Fibroblast of lung (primary cell): ENCODE measurements around the gene DCXR. TPM values are rescaled to one million over a fixed set of nuclear protein-coding genes. Genes with fewer than 3 reads are reported as not detected.

Experiments used
- DNase-seq, 2 donors: peaks; one replicate each; pipeline versions ENCODE4 v3.0.0 to v3.0.0-alpha.2; 2010; ENCODE audit warnings: low read depth in 2 of 2
- H2AFZ ChIP-seq: 2 replicates; pipeline ENCODE4 v1.5.1; 2012; ENCODE audit warnings: low read length, control low read depth, inconsistent platforms
- H3K27ac ChIP-seq: 2 replicates; pipeline ENCODE4 v1.5.1; 2011; ENCODE audit warnings: low read length, control low read depth; ENCODE audit not compliant: insufficient read depth
- H3K27me3 ChIP-seq: 2 replicates; pipeline ENCODE4 v1.5.1; 2011; ENCODE audit warnings: mild to moderate bottlenecking, low read length; ENCODE audit not compliant: control insufficient read depth, insufficient read depth
- H3K36me3 ChIP-seq: 2 replicates; pipeline ENCODE4 v1.5.1; 2011; ENCODE audit warnings: low read length; ENCODE audit not compliant: control insufficient read depth, insufficient read depth
- H3K4me1 ChIP-seq: 2 replicates; pipeline ENCODE4 v1.5.1; 2011; ENCODE audit warnings: low read length; ENCODE audit not compliant: control insufficient read depth, insufficient read depth; ENCODE audit errors: extremely low read depth
- H3K4me2 ChIP-seq: 2 replicates; pipeline ENCODE4 v1.5.1; 2011; ENCODE audit warnings: low read length, control low read depth; ENCODE audit not compliant: insufficient read depth; ENCODE audit errors: extremely low read depth
- H3K4me3 ChIP-seq, 4 experiments: fragments of 200-600 bp in 1 of 4; sonication (generic) in 1 of 4; replicated peaks in 1 of 4; 2 replicates each; pipeline ENCODE4 v1.5.1; 2011 to 2016; ENCODE audit warnings: low read length in 4 of 4, low read depth in 3 of 4, mild to moderate bottlenecking in 3 of 4, control low read depth in 2 of 4, inconsistent platforms in 1 of 4, mixed read lengths in 1 of 4; ENCODE audit not compliant: insufficient read depth in 1 of 4; ENCODE audit errors: control extremely low read depth in 1 of 4
- H3K79me2 ChIP-seq: 2 replicates; pipeline ENCODE4 v1.5.1; 2012; ENCODE audit warnings: mild to moderate bottlenecking, low read length, inconsistent platforms; ENCODE audit not compliant: control insufficient read depth, insufficient read depth
- H3K9ac ChIP-seq: 2 replicates; pipeline ENCODE4 v1.5.1; 2011; ENCODE audit warnings: mild to moderate bottlenecking, low read length, control low read depth; ENCODE audit not compliant: insufficient read depth
- H3K9me3 ChIP-seq: 2 replicates; pipeline ENCODE4 v1.5.1; 2012; ENCODE audit warnings: low read depth, low read length; ENCODE audit not compliant: control insufficient read depth, insufficient read depth
- H4K20me1 ChIP-seq: 2 replicates; pipeline ENCODE4 v1.5.1; 2011; ENCODE audit warnings: low read length; ENCODE audit not compliant: control insufficient read depth, insufficient read depth; ENCODE audit errors: extremely low read depth
- CTCF ChIP-seq, 2 donors: IDR thresholded peaks in 1 of 2; conservative IDR thresholded peaks in 1 of 2; 1 replicate in 1 of 2; 2 replicates in 1 of 2; pipeline ENCODE4 v1.5.1; 2011 to 2012; ENCODE audit warnings: low read length in 2 of 2, control low read depth in 1 of 2, inconsistent platforms in 1 of 2, low read depth in 1 of 2, mild to moderate bottlenecking in 1 of 2
- EZH2 ChIP-seq: IDR thresholded peaks from 2 replicates; pipeline ENCODE4 v1.5.1; 2012; ENCODE audit warnings: low read length, control low read depth, mild to moderate bottlenecking; ENCODE audit errors: missing control alignments
- polyA plus RNA-seq, 2 donors: library from polyadenylated mRNA; depleted of rRNA in 1 of 2; stranded (reverse) in 1 of 2; unstranded in 1 of 2; fragments of >200 nt; gene quantifications; 2 replicates each; pipeline ENCODE4 v1.2.1, GENCODE V29; 2011 to 2012; ENCODE audit warnings: missing spikeins in 1 of 2
- total RNA-seq: library from RNA; depleted of rRNA; stranded (reverse); fragments of >200 nt; gene quantifications from 2 replicates; pipeline ENCODE4 v1.2.1, GENCODE V29; 2014

DCXR gene
- total and polyA plus RNA-seq, 2 donors (not counting 1 experiment from before 2014, with no cell fraction given), result 34.8 to 43.6 TPM

GRCh38 chr17:82018152-82018988 is 19.1 kb downstream of the DCXR start:
- H3K27ac ChIP-seq, result no peak overlapping the region
- H3K4me1 ChIP-seq, result peaks cover 7% of the 10 kb centered on the region
- TF ChIP-seq CTCF (conservative IDR thresholded peaks at IDR 0.05 in 1 of 2, IDR thresholded peaks at IDR 0.05 in 1 of 2; ENCODE audit: low read depth in 1 of 2, low read length in 2 of 2) (no peak), EZH2 (no peak)
- H3K36me3 ChIP-seq, result peaks cover 4% of the 10 kb centered on the region
- H3K79me2 ChIP-seq, result peaks cover 7% of the 10 kb centered on the region
- H3K4me2 ChIP-seq, result no peak overlapping the region
- DNase-seq, result no peak
- no peaks in the 10 kb centered on the region for H3K9me3 ChIP-seq
- H3K4me3 ChIP-seq, result no peak overlapping the region
- no peak overlapping the region for H2AFZ ChIP-seq
- no peaks in the 10 kb centered on the region for H3K27me3 ChIP-seq
- H3K9ac ChIP-seq, result no peak overlapping the region
- no peaks in the 10 kb centered on the region for H4K20me1 ChIP-seq

GRCh38 chr17:82017612-82018151 is 19.8 kb downstream of the DCXR start:
- no peak for TF ChIP-seq EZH2
- no peak for TF ChIP-seq CTCF (conservative IDR thresholded peaks at IDR 0.05 in 1 of 2, IDR thresholded peaks at IDR 0.05 in 1 of 2; ENCODE audit: low read depth in 1 of 2, low read length in 2 of 2)
- no peak overlapping the region for H2AFZ ChIP-seq
- H3K4me1 ChIP-seq, result peaks cover 7% of the 10 kb centered on the region
- no peak overlapping the region for H3K4me2 ChIP-seq
- no peak overlapping the region for H3K9ac ChIP-seq
- no peaks in the 10 kb centered on the region for H4K20me1 ChIP-seq
- DNase-seq, result no peak
- H3K79me2 ChIP-seq, result peaks cover 7% of the 10 kb centered on the region
- H3K27ac ChIP-seq, result no peak overlapping the region
- H3K36me3 ChIP-seq, result peaks cover 4% of the 10 kb centered on the region
- no peaks in the 10 kb centered on the region for H3K9me3 ChIP-seq
- H3K27me3 ChIP-seq, result no peaks in the 10 kb centered on the region
- no peak overlapping the region for H3K4me3 ChIP-seq

- peaks cover 4% of the 10 kb centered on the region for H3K36me3 ChIP-seq
- H3K4me1 ChIP-seq, result peaks cover 7% of the 10 kb centered on the region
- TF ChIP-seq EZH2 (no peak), CTCF (conservative IDR thresholded peaks at IDR 0.05 in 1 of 2, IDR thresholded peaks at IDR 0.05 in 1 of 2; ENCODE audit: low read depth in 1 of 2, low read length in 2 of 2) (no peak)
- no peak for DNase-seq
- no peak overlapping the region for H2AFZ ChIP-seq
- no peak overlapping the region for H3K9ac ChIP-seq
- no peak overlapping the region for H3K4me3 ChIP-seq
- H3K79me2 ChIP-seq, result peaks cover 5% of the 10 kb centered on the region
- H3K27ac ChIP-seq, result no peak overlapping the region
- H3K4me2 ChIP-seq, result no peak overlapping the region
- no peaks in the 10 kb centered on the region for H3K9me3 ChIP-seq
- H4K20me1 ChIP-seq, result no peaks in the 10 kb centered on the region
- H3K27me3 ChIP-seq, result no peaks in the 10 kb centered on the region
These were observed 20.5 kb downstream of the DCXR start for GRCh38 chr17:82016875-82017459.
